ENCODE data around the gene PDXP.

DNA sequence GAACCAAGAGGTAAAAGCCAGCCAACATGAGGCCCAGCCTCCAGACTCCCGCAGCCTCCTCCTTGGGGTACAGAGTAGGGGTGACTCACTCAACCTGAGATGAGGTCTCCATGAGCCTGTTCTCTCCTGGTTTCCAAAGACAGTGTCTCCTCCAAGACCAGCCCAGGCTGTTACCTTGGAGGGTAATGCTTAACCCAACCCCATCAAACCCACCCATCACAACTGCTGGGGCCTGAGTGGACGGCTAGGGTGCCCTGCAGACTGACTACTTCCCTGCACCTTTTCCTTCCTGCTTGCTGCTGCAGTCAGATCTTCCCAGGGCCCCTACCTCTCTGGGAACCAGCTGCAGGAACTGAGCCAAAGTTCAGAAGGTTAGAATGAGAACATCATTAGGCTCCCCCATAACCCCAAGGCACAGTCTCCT lies 22.5 kb downstream of the PDXP start:
- TF ChIP-seq EZH2phosphoT487 (IDR thresholded peaks at IDR 0.05; ENCODE audit: insufficient read depth, low read depth), result no peak
- TF ChIP-seq EZH2 (IDR thresholded peaks at IDR 0.05; ENCODE audit: insufficient read depth, poor library complexity, severe bottlenecking), result no peak

All from GM23248 (cell line).